ENCODE measurements around the gene OTULIN. TPM values are rescaled to one million over a fixed set of nuclear protein-coding genes. Genes with fewer than 3 reads are reported as not detected.

OTULIN gene
- polyA plus RNA-seq, 1 donor (not counting 4 experiments of a cell fraction or from before 2014, with no cell fraction given) = 18.3 TPM

DNA sequence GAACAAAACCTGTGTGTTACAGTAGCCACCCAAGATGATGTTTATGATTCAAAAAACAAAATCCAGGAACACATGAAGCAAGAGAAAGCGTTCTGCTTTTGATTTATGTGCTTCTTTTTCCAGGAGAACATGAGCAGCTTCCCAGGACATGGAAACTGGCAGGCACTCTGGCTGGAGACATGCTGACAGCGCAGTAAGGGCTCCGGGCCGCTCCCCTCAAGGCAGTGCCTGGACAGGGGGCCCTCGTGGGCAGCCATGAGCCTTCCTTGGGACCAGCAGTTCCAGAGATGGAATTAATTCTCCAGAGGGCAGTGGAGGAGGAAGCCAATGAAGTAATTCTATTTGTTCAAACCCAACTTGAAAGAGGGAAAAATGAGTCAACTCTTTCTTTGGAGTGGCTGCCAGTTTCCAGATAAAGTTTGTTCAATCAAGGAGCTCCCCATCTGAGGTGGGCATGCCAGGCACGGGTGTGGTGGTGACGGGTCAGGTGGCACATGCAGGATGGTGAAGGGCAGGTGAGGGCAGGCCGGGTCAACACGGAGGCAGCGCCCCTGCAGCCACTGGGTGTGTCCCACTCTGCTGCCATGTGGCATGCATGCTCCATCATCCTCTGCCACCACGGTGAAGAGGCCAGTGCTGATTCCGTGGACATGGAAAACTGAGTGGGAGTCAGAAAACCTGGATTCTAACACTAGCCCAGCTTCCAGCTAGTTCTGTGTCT, 83.8 kb downstream of the OTULIN start:
- DNase-seq (ENCODE audit: low read depth, low spot score) = no peak

More for the DNA sequence above, 83.8 kb downstream of the OTULIN start:
- Histone ChIP-seq H3K27ac (ENCODE audit: control insufficient read depth, insufficient read depth, low read length) (no peak overlapping the region), H3K4me3 (ENCODE audit: control insufficient read depth in 2 of 3, extremely low read depth in 1 of 3, insufficient read depth in 2 of 3, low read depth in 1 of 3, low read length in 3 of 3) (no peak overlapping the region), H3K9me3 (ENCODE audit: control insufficient read depth, low read depth, low read length) (no peaks in the 10 kb centered on the region), H3K4me2 (ENCODE audit: control insufficient read depth, extremely low read depth, insufficient read depth, low read depth, low read length) (no peak overlapping the region), H4K20me1 (ENCODE audit: control insufficient read depth, extremely low read depth, insufficient read depth, low read length) (no peaks in the 10 kb centered on the region), H3K9ac (ENCODE audit: control insufficient read depth, extremely low read depth, insufficient read depth, low read length) (no peak overlapping the region), H2AFZ (ENCODE audit: control insufficient read depth, low read length) (no peak overlapping the region), H3K79me2 (ENCODE audit: control insufficient read depth, insufficient read depth, low read length) (no peaks in the 10 kb centered on the region), H3K36me3 (ENCODE audit: control insufficient read depth in 2 of 2, extremely low read depth in 1 of 2, insufficient read depth in 2 of 2, low read length in 2 of 2) (peaks cover 0 to 3% of the 10 kb centered on the region in 2 experiments), H3K4me1 (ENCODE audit: control insufficient read depth, extremely low read depth, insufficient read depth, low read length) (peaks cover 10% of the 10 kb centered on the region), H3K9me1 (ENCODE audit: control insufficient read depth, extremely low read depth, insufficient read depth, low read length) (no peaks in the 10 kb centered on the region), H3K27me3 (ENCODE audit: control insufficient read depth, extremely low read depth, insufficient read depth, low read length) (no peaks in the 10 kb centered on the region)
- TF ChIP-seq CTCF (optimal IDR thresholded peaks at IDR 0.05 in 1 of 3, IDR thresholded peaks at IDR 0.05 in 1 of 3, conservative IDR thresholded peaks at IDR 0.05 in 1 of 3; ENCODE audit: extremely low read depth in 1 of 3, insufficient read depth in 2 of 3, low read length in 3 of 3) (no peak), EZH2 (IDR thresholded peaks at IDR 0.05; ENCODE audit: low read length) (no peak)
- dilution Hi-C loops (cut with MboI; ENCODE audit: extremely low pct_ligation_motif_present, low sequenced_read_pairs) = no loop called here
- FAIRE-seq = no peak

Other genes with a start within 250 kb of the OTULIN start
- gene OTULINL, start 82.9 kb upstream of the OTULIN start, polyA plus RNA-seq = 0.22 to 0.62 TPM (median 0.61 TPM) in 3 replicates
- gene ANKH, start 207.1 kb downstream of the OTULIN start, polyA plus RNA-seq = 12.6 to 13.8 TPM (median 12.9 TPM) in 3 replicates